Activated naive CD4-positive, alpha-beta T cell treated with anti-CD3 and anti-CD28 coated beads, Interleukin-2, amount 10 ng/mL, durations not matched to agents 7 days and 5 days (primary cell): ENCODE results near the gene PTK7.
A peak's percentile ranks its signal among the peaks of the same experiment; 100 is the strongest.

Experiments
- CTCF ChIA-PET: fragments of 350-600 bp; sonication (Branson Sonifier 250); formaldehyde crosslinking; loops from one replicate; lab custom pipeline; 2021; ENCODE audit warnings: antibody characterized with exemption; lab: Charles Lee
- DNase-seq: peaks from one replicate; pipeline ENCODE4 v3.0.0-alpha.2; 2020
- H3K27ac Mint-ChIP-seq: one replicate; pipeline ENCODE4 v1.8.0; 2021; ENCODE audit warnings: mild to moderate bottlenecking, moderate library complexity, mixed read lengths
- H3K27me3 Mint-ChIP-seq: one replicate; pipeline ENCODE4 v1.8.0; 2021; ENCODE audit warnings: mild to moderate bottlenecking, mixed read lengths
- H3K36me3 Mint-ChIP-seq: one replicate; pipeline ENCODE4 v1.8.0; 2021; ENCODE audit warnings: mixed read lengths
- H3K4me1 Mint-ChIP-seq: one replicate; pipeline ENCODE4 v1.8.0; 2021; ENCODE audit warnings: mixed read lengths
- H3K4me3 Mint-ChIP-seq: one replicate; pipeline ENCODE4 v1.8.0; 2021; ENCODE audit warnings: mild to moderate bottlenecking, moderate library complexity, mixed read lengths
- H3K9me3 Mint-ChIP-seq: one replicate; pipeline ENCODE4 v1.8.0; 2021; ENCODE audit warnings: mixed read lengths

Gene PTK7

GRCh38 chr6:43144879-43145278, 68.8 kb downstream of the PTK7 start:
- CTCF ChIA-PET = interaction anchor here (2.4 kb wide), 1 partner anchor 235 kb away, joined by 18 read pairs; no protein-coding TSS in a partner anchor

GRCh38 chr6:43146261-43146660, 70.1 kb downstream of the PTK7 start:
- H3K27ac Mint-ChIP-seq = no peak overlapping the region
- peaks cover 17% of the 10 kb centered on the region for H3K4me1 Mint-ChIP-seq
- no peaks in the 10 kb centered on the region for H3K9me3 Mint-ChIP-seq
- H3K36me3 Mint-ChIP-seq = no peaks in the 10 kb centered on the region
- CTCF ChIA-PET = interaction anchor here (1.3 to 1.5 kb wide), 2 partner anchors 245 to 246 kb away, joined by 3 to 6 read pairs; no protein-coding TSS in a partner anchor
- no peak overlapping the region for H3K4me3 Mint-ChIP-seq
- DNase-seq = no peak
- peaks cover 29% of the 10 kb centered on the region for H3K27me3 Mint-ChIP-seq

More at GRCh38 chr6:43144879-43145278, 68.8 kb downstream of the PTK7 start:
- Mint-ChIP-seq H3K9me3 (no peaks in the 10 kb centered on the region), H3K4me1 (peaks cover 17% of the 10 kb centered on the region), H3K36me3 (no peaks in the 10 kb centered on the region), H3K27ac (no peak overlapping the region), H3K4me3 (no peak overlapping the region), H3K27me3 (peaks cover 28% of the 10 kb centered on the region)
- no peak for DNase-seq

GRCh38 chr6:43146709-43147688, 70.9 kb downstream of the PTK7 start:
- H3K4me3 Mint-ChIP-seq = no peak overlapping the region
- no peak for DNase-seq
- H3K27ac Mint-ChIP-seq = no peak overlapping the region
- no peaks in the 10 kb centered on the region for H3K9me3 Mint-ChIP-seq
- H3K4me1 Mint-ChIP-seq = peaks cover 17% of the 10 kb centered on the region
- peaks cover 26% of the 10 kb centered on the region for H3K27me3 Mint-ChIP-seq
- H3K36me3 Mint-ChIP-seq = no peaks in the 10 kb centered on the region
- CTCF ChIA-PET = interaction anchor here (1.0 to 1.5 kb wide), 4 partner anchors 17 to 247 kb away, joined by 3 to 6 read pairs (median 3); no protein-coding TSS in a partner anchor

- no peak overlapping the region for H3K27ac Mint-ChIP-seq
Measured at GRCh38 chr6:43147691-43148477, 71.8 kb downstream of the PTK7 start.

GRCh38 chr6:43149265-43149664, 73.2 kb downstream of the PTK7 start:
- no peak for DNase-seq
- Mint-ChIP-seq H3K4me3 (no peak overlapping the region), H3K4me1 (no peaks in the 10 kb centered on the region), H3K27ac (no peak overlapping the region), H3K9me3 (no peaks in the 10 kb centered on the region), H3K27me3 (peaks cover 26% of the 10 kb centered on the region), H3K36me3 (no peaks in the 10 kb centered on the region)
- CTCF ChIA-PET = no interaction called here

More at GRCh38 chr6:43147691-43148477, 71.8 kb downstream of the PTK7 start:
- DNase-seq = no peak
- H3K4me3 Mint-ChIP-seq = no peak overlapping the region
- H3K4me1 Mint-ChIP-seq = peaks cover 10% of the 10 kb centered on the region
- H3K36me3 Mint-ChIP-seq = no peaks in the 10 kb centered on the region
- peaks cover 26% of the 10 kb centered on the region for H3K27me3 Mint-ChIP-seq
- CTCF ChIA-PET = interaction anchor here (1.0 to 1.5 kb wide), 3 partner anchors 16 to 246 kb away, joined by 3 to 6 read pairs (median 3); no protein-coding TSS in a partner anchor
- no peaks in the 10 kb centered on the region for H3K9me3 Mint-ChIP-seq

GRCh38 chr6:43150051-43150751, 74.1 kb downstream of the PTK7 start:
- CTCF ChIA-PET = no interaction called here
- Mint-ChIP-seq H3K4me3 (no peak overlapping the region), H3K4me1 (no peaks in the 10 kb centered on the region), H3K36me3 (no peaks in the 10 kb centered on the region), H3K27me3 (peaks cover 24% of the 10 kb centered on the region), H3K27ac (no peak overlapping the region), H3K9me3 (no peaks in the 10 kb centered on the region)
- no peak for DNase-seq

GRCh38 chr6:43159599-43159998, 83.5 kb downstream of the PTK7 start:
- H3K36me3 Mint-ChIP-seq = no peaks in the 10 kb centered on the region
- CTCF ChIA-PET = no interaction called here

GRCh38 chr6:43163899-43164298, 87.8 kb downstream of the PTK7 start:
- DNase-seq = no peak
- Mint-ChIP-seq H3K4me1 (no peaks in the 10 kb centered on the region), H3K36me3 (no peaks in the 10 kb centered on the region), H3K27me3 (peaks cover 27% of the 10 kb centered on the region), H3K4me3 (no peak overlapping the region), H3K27ac (no peak overlapping the region), H3K9me3 (no peaks in the 10 kb centered on the region)
- CTCF ChIA-PET = interaction anchor here (0.8 to 1.2 kb wide), 2 partner anchors 17 to 344 kb away, joined by 3 read pairs; no protein-coding TSS in a partner anchor

More at GRCh38 chr6:43159599-43159998, 83.5 kb downstream of the PTK7 start:
- H3K27me3 Mint-ChIP-seq = peaks cover 19% of the 10 kb centered on the region
- no peak overlapping the region for H3K4me3 Mint-ChIP-seq
- no peak overlapping the region for H3K27ac Mint-ChIP-seq
- H3K9me3 Mint-ChIP-seq = no peaks in the 10 kb centered on the region
- no peak for DNase-seq
- H3K4me1 Mint-ChIP-seq = no peaks in the 10 kb centered on the region

- DNase-seq = peak; percentile 23
- CTCF ChIA-PET = interaction anchor here (0.6 to 1.1 kb wide), 4 partner anchors 27 to 168 kb away, joined by 3 to 4 read pairs (median 3); partner anchors contain the start of gene DNPH1
- peaks cover 22% of the 10 kb centered on the region for H3K36me3 Mint-ChIP-seq
Measured at GRCh38 chr6:43170417-43170930, 94.4 kb downstream of the PTK7 start.

GRCh38 chr6:43170931-43171706, 95.0 kb downstream of the PTK7 start, which contains the start of gene SRF:
SRF (plus strand) TSS chr6:43171269; CDS start chr6:43171657, 388 bp downstream.
- Mint-ChIP-seq H3K9me3 (no peaks in the 10 kb centered on the region), H3K4me3 (peak within 1 kb of the TSS; percentile 92), H3K27ac (peak within 1 kb of the TSS; percentile 89), H3K4me1 (peaks cover 47% of the 10 kb centered on the region), H3K27me3 (peaks cover 20% of the 10 kb centered on the region), H3K36me3 (peaks cover 27% of the 10 kb centered on the region)
- DNase-seq = peak; percentile 100
- CTCF ChIA-PET = interaction anchor here (0.8 to 1.0 kb wide), 2 partner anchors 27 to 53 kb away, joined by 3 to 4 read pairs; no protein-coding TSS in a partner anchor

More at GRCh38 chr6:43170417-43170930, 94.4 kb downstream of the PTK7 start:
- Mint-ChIP-seq H3K9me3 (no peaks in the 10 kb centered on the region), H3K4me3 (peak overlapping the region; percentile 92), H3K27me3 (peaks cover 25% of the 10 kb centered on the region), H3K27ac (peak overlapping the region; percentile 89), H3K4me1 (peaks cover 41% of the 10 kb centered on the region)

GRCh38 chr6:43171707-43172103, 95.6 kb downstream of the PTK7 start:
- Mint-ChIP-seq H3K4me1 (peaks cover 49% of the 10 kb centered on the region), H3K4me3 (peak overlapping the region; percentile 92), H3K27me3 (peaks cover 20% of the 10 kb centered on the region), H3K36me3 (peaks cover 33% of the 10 kb centered on the region), H3K9me3 (no peaks in the 10 kb centered on the region), H3K27ac (peak overlapping the region; percentile 86)
- DNase-seq = peak; percentile 54
- CTCF ChIA-PET = no interaction called here
